Astrocyte of the cerebellum (primary cell): ENCODE data around the gene TRAPPC2L.

Experiments used
- DNase-seq: peaks from one replicate; pipeline ENCODE4 v3.0.0-alpha.2; 2011; ENCODE audit warnings: low read depth
- H3K4me3 ChIP-seq: 2 replicates; pipeline ENCODE4 v1.5.1; 2011; ENCODE audit warnings: mild to moderate bottlenecking, low read depth, low read length, moderate library complexity
- in situ Hi-C: cut with HindIII; loops from 2 replicates; pipeline ENCODE4 v1.10.0; 2017; ENCODE audit warnings: low sequenced_read_pairs
- TF ChIP-seq, protein P1 (sequence below): IDR thresholded peaks from 2 replicates; pipeline ENCODE4 v1.5.1; 2012; ENCODE audit warnings: low read length, low read depth, moderate library complexity, mild to moderate bottlenecking; ENCODE audit errors: missing control alignments

The TRAPPC2L gene

GRCh38 chr16:88869673-88869980, 12.7 kb downstream of the TRAPPC2L start:
- H3K4me3 ChIP-seq: no peak overlapping the region
- in situ Hi-C loops: loop anchor here (25.0 kb wide), 1 partner anchor 107 kb away; no protein-coding TSS in a partner anchor
- no peak for DNase-seq
- TF ChIP-seq, protein P1, sequence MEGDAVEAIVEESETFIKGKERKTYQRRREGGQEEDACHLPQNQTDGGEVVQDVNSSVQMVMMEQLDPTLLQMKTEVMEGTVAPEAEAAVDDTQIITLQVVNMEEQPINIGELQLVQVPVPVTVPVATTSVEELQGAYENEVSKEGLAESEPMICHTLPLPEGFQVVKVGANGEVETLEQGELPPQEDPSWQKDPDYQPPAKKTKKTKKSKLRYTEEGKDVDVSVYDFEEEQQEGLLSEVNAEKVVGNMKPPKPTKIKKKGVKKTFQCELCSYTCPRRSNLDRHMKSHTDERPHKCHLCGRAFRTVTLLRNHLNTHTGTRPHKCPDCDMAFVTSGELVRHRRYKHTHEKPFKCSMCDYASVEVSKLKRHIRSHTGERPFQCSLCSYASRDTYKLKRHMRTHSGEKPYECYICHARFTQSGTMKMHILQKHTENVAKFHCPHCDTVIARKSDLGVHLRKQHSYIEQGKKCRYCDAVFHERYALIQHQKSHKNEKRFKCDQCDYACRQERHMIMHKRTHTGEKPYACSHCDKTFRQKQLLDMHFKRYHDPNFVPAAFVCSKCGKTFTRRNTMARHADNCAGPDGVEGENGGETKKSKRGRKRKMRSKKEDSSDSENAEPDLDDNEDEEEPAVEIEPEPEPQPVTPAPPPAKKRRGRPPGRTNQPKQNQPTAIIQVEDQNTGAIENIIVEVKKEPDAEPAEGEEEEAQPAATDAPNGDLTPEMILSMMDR: no peak

GRCh38 chr16:88870608-88871348, 13.9 kb downstream of the TRAPPC2L start:
- no peak overlapping the region for H3K4me3 ChIP-seq
- in situ Hi-C loops: loop anchor here (25.0 kb wide), 1 partner anchor 108 kb away; no protein-coding TSS in a partner anchor
- TF ChIP-seq, protein P1: no peak

GRCh38 chr16:88871349-88871702, 14.4 kb downstream of the TRAPPC2L start:
- DNase-seq: no peak
- H3K4me3 ChIP-seq: no peak overlapping the region
- TF ChIP-seq, protein P1: no peak
- in situ Hi-C loops: loop anchor here (25.0 kb wide), 1 partner anchor 109 kb away; no protein-coding TSS in a partner anchor

More at GRCh38 chr16:88870608-88871348, 13.9 kb downstream of the TRAPPC2L start:
- DNase-seq: no peak

GRCh38 chr16:88871730-88872416, 14.9 kb downstream of the TRAPPC2L start:
- H3K4me3 ChIP-seq: no peak overlapping the region
- TF ChIP-seq, protein P1: no peak
- no peak for DNase-seq
- in situ Hi-C loops: loop anchor here (25.0 kb wide), 1 partner anchor 110 kb away; no protein-coding TSS in a partner anchor

- no peak for DNase-seq
- TF ChIP-seq, protein P1: no peak
- in situ Hi-C loops: loop anchor here (25.0 kb wide), 1 partner anchor 110 kb away; no protein-coding TSS in a partner anchor
- no peak overlapping the region for H3K4me3 ChIP-seq
These were observed 15.9 kb downstream of the TRAPPC2L start for GRCh38 chr16:88872650-88873331.

DNA sequence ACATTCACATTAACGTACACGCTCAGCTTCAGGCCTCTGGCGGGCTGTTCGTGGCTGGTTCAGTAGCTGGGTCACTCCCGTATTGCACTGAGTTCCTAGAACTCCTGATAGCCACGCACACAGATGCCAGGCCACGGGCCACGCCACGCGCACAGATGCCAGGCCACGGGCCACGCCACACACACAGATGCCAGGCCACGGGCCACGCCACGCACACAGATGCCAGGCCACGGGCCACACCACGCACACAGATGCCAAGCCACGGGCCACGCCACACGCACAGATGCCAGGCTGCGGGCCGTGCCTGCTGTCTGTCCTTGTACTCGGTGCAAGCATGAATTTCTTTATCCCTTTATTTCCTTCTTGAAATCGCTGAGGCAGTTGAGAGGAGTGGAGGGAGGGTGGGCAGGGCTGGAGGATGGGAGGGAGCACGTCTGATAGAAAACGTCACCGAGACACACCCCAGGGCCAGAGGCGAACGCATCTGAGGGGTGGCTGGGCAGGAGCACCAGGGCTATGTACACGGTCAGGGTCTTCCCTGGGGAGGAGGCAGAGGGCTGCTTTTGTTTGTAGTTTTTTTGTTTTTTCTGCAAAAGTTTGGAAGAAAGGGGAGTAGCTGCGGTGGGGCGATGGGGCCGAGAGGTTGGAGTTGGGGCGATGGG, 18.1 kb downstream of the TRAPPC2L start:
- DNase-seq: no peak
- in situ Hi-C loops: loop anchor here (25.0 kb wide), 1 partner anchor 113 kb away; no protein-coding TSS in a partner anchor
- no peak overlapping the region for H3K4me3 ChIP-seq
- TF ChIP-seq, protein P1: no peak
